SK-N-MC (cell line): ENCODE data around the gene B4GAT1.
A peak's percentile ranks its signal among the peaks of the same experiment; 100 is the strongest.

Experiments
- EZH2 ChIP-seq: fragments of 200-600 bp; sonication (generic); IDR thresholded peaks from one replicate; pipeline ENCODE4 v1.6.1; 2017; ENCODE audit warnings: antibody characterized with exemption
- POLR2AphosphoS5 ChIP-seq: IDR thresholded peaks from 2 replicates; pipeline ENCODE4 v1.6.1; 2012; ENCODE audit warnings: mild to moderate bottlenecking, low read depth, low read length, borderline replicate concordance

- peak; percentile 13 for TF ChIP-seq POLR2AphosphoS5
- no peak for TF ChIP-seq EZH2
These were observed 15.2 kb upstream of the B4GAT1 start for GRCh38 chr11:66362481-66363147.
